Esophagus muscularis mucosa (tissue), 3 donors: ENCODE measurements around the gene TXNRD2.

Experiments used
- POLR2A ChIP-seq: fragments of 450-650 bp; IDR thresholded peaks from one replicate; pipeline ENCODE4 v1.6.1; 2017; ENCODE audit warnings: antibody characterized with exemption, moderate library complexity, mild to moderate bottlenecking, low read depth
- POLR2AphosphoS5 ChIP-seq, 2 donors: sonication (generic); formaldehyde crosslinking; IDR thresholded peaks; one replicate each; pipeline ENCODE4 v1.6.1; 2017; ENCODE audit warnings: antibody characterized with exemption in 2 of 2
- TF ChIP-seq, protein P1 (sequence below), 3 experiments: fragments of 200-600 bp in 2 of 3; fragments of 450-650 bp in 1 of 3; sonication (generic) in 2 of 3; IDR thresholded peaks; one replicate each; pipeline ENCODE4 v1.5.1; 2017 to 2019; ENCODE audit warnings: antibody characterized with exemption in 3 of 3, mild to moderate bottlenecking in 2 of 3, moderate library complexity in 1 of 3

DNA sequence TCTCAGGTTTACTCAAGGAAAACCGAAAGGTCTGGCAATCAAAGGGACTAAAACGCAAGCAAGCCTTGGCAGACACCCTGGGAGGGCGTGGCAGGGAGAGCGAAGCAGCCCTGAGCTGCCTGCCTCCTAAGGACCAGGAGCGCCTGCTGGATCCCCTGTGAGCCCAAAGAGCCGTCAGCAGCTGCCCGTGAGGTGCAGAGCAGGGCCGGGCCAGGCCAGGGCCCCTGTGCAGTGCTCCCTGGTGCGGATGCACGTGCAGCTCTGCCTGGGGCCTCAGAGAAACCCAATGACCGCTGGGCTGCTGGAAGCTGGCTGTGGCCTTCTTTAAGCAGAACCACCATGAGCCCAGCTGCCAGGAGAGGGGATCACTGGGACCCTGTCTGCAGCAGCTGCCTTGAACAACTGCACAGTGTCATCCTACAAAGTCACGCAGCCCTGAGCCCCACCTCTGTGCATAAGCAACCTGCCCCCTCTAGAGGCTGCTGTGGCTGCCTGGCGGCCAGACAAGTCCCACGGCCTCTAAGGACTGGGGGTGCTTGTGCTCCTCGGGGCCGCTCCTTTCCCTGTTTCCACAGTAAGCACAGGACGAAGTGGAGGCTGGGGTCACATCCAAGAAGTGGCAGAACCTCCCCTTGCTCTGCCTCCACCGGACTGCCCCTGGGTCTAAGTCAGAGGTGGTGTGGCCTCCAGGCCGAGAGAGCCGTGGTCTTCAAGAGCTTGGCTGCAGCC, 29.2 kb downstream of the TXNRD2 start:
- TF ChIP-seq, protein P1, sequence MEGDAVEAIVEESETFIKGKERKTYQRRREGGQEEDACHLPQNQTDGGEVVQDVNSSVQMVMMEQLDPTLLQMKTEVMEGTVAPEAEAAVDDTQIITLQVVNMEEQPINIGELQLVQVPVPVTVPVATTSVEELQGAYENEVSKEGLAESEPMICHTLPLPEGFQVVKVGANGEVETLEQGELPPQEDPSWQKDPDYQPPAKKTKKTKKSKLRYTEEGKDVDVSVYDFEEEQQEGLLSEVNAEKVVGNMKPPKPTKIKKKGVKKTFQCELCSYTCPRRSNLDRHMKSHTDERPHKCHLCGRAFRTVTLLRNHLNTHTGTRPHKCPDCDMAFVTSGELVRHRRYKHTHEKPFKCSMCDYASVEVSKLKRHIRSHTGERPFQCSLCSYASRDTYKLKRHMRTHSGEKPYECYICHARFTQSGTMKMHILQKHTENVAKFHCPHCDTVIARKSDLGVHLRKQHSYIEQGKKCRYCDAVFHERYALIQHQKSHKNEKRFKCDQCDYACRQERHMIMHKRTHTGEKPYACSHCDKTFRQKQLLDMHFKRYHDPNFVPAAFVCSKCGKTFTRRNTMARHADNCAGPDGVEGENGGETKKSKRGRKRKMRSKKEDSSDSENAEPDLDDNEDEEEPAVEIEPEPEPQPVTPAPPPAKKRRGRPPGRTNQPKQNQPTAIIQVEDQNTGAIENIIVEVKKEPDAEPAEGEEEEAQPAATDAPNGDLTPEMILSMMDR (IDR thresholded peaks at IDR 0.05), result no peak
- no peak for TF ChIP-seq POLR2AphosphoS5 (IDR thresholded peaks at IDR 0.05)
- no peak for TF ChIP-seq POLR2A
